ENCODE measurements around the gene FBP1.

DNA sequence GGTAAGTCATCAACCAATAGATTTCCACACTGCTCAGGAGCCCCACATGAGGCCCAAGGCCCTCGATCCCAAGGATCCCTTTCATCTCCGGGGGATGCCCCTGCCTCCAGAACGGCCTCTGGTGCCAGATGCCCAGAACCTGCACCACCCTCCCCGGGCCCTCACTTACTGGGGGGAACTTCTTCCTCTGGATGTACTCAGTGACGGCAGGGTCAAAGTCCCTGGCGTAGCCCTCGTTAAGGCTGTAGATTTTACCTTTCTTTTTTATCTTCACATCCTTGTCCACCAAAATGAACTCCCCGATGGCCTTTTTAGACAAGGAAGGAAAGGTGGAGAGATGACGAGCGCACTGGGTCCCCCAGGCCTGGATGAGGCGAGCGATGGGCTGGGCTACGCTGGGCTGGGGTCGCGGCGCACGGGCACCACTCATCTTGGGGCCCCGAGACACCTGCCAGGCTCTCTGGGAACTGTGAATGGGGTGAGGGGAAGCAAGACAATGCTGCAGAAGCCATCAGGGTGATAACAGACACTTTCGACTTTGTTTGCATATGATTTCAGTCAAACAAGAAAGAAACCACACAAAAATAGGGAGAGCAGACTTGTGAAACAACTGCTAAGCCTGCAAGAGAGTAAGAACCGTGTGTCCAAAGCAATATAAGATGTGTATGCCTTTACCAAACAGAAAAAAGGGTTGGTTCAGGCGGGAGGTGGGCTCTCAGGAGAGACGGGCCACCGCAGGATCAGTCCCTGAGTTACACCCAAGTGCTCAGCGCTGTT is 32.5 kb downstream of the FBP1 start:
- TF ChIP-seq POLR2A (IDR thresholded peaks at IDR 0.05): no peak
- TF ChIP-seq, protein P1, sequence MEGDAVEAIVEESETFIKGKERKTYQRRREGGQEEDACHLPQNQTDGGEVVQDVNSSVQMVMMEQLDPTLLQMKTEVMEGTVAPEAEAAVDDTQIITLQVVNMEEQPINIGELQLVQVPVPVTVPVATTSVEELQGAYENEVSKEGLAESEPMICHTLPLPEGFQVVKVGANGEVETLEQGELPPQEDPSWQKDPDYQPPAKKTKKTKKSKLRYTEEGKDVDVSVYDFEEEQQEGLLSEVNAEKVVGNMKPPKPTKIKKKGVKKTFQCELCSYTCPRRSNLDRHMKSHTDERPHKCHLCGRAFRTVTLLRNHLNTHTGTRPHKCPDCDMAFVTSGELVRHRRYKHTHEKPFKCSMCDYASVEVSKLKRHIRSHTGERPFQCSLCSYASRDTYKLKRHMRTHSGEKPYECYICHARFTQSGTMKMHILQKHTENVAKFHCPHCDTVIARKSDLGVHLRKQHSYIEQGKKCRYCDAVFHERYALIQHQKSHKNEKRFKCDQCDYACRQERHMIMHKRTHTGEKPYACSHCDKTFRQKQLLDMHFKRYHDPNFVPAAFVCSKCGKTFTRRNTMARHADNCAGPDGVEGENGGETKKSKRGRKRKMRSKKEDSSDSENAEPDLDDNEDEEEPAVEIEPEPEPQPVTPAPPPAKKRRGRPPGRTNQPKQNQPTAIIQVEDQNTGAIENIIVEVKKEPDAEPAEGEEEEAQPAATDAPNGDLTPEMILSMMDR (IDR thresholded peaks at IDR 0.05): no peak

All from Peyer's patch (tissue), 4 donors.